RKO (cell line): Measurements from ENCODE around the gene ATP5F1E.
"Not testable (repeated sequence)": the region's sequence is repeated elsewhere in the genome, so short reads cannot be mapped to it uniquely, and the experiment has no call there.

Experiments
- DNase-seq: peaks from one replicate; pipeline ENCODE4 v3.0.0-alpha.2; 2016; ENCODE audit warnings: low spot score

The ATP5F1E gene

DNA sequence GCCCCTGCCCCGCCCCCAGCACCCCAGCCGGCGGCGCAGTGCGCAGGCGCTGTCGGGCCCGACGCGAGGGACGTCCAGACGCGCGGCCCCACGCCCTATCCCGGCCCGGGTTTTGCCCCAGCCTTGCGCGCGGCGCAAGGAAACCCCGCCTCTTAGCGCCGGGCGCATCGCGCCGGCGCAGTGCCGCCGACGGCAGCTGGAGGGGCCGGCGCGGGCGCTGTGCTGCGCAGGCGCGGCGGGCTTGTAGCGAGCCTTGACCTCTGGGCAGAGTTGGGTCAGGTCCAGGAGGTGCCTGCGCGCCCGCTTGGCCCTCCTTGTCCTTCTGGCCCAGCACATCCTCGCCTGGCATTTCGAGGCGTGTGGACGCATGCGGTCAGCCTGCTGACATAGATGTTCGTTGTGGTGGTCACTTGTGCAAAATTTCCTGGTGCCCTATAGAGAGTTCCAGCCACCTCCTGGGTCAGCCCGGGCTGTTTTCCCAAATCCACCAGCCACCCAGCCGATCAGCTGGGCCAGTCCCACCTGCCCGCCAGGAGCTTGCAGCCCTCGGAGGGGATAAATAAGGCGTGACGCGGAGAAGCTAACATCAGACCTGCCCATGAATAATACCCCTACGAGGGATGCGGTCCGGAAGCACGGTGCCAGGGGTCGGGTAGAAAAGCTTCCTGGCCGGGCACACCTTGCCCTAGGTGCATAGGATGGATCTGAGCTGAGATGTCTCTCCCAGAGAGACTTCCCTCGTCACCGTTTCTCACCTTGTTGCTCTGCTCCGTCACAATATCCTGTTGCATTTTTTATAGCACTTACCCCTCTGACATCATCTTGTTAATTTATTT lies 10.9 kb upstream of the ATP5F1E start:
- peak; percentile 96 for DNase-seq

DNA sequence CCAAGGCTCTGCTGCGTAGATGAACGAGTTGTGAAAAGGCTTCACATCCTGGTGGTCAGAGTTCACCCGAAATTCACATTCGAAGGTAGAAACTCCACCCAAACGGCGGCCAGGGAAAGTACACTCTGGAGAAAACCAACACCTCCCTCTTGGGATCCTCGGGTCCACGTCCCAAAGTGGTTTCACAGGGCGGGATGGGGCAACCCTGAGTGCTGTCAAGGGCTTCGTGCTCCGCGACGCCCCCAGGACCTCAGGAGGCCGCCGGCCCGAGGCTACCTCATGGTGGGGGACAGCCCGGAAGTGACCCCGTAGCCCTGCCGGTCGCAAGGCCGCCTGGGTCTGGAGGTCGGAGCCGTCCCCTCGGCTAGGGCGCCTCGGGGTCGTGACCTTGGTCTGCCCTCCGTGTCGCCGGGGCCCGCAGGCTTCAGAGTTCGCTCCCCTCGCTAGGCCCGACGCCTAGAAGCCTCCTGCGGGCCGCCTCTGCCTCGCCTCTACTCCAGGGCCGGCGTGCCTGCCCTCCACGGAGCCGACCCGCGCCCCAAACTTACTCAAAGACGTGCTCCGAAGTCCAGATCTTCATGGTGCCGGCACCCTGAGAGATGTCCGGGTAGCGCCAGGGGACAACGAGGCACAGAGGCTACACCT lies 10.1 kb upstream of the ATP5F1E start, which contains the start of gene PRELID3B:
Gene PRELID3B (minus strand): TSS at position 636 of the 645 bp plus-strand sequence. CDS start 56 bp downstream, at position 580.
- DNase-seq, result peak; percentile 65

DNA sequence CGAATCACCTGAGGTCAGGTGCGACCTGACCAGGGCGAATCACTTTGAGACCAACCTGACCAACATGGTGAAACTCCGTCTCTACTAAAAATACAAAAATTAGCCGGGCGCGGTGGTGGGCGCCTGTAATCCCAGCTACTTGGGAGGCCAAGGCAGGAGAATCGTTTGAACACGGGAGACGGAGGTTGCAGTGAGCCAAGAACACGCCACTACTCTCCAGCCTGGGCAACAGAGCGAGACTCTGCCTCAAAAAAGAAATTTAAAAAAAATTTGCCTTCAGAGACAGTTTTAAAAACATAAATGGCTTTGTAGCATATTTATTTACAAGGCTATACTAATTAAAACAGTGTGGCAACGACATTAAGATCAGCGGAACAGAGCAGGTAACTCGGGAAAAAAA lies 9.4 kb upstream of the ATP5F1E start:
- DNase-seq, result not testable (repeated sequence)

DNA sequence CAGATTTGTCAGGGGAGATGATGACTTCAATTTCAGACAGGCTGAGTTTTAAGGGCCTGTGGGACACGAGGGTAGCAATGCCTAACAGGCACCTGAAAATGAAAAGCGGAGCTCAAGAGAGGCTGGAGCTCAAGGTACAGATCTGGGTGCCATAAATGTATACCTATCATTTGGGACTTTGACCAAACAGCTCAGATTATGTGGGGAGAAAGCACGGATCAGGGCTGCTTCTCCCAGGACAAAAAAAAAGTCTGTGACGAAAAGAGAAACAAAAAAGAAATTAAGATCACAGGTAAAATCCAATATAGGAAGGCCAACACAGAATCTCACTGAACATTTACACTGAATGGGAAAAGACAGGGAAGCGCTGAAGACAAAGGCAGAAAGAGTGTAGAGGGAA lies 8.5 kb upstream of the ATP5F1E start:
- no peak for DNase-seq

DNA sequence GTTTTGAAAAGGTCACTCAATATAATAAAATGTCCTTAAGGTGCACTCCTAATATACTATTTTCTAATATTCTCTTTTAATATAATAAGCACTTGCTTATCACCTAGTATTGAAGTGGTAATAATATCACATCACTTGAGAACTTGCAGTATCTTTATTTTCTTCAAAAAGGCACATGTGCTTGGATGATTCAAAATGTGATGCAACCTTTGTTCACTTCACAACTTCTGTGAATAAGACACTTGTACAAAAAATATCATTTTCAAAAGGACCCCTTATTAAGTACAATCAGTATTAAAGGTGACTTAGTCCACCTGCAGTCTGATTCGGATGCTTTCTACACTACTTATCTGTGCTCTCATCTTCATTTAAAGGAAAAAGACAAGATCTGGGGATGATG lies 7.1 kb upstream of the ATP5F1E start:
- peak; percentile 56 for DNase-seq

DNA sequence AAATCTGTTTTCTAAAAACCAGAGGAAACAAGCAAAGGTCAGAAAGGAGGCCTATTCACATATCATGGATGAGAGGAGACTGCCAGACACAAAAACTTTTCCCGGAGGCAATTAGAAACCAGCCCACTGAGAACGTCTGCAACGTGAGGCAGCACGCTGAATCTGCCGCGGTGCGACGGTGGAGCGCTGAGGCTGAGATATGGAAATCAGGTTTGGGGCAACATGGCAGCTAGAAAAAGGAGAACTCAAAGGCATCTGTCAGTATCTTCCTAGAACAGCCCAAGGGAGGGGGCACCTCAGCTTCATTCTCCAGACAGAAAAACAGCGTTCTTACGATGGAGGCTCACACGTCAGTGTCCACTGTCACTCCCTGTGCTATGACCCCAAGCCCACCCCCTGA lies 5.3 kb upstream of the ATP5F1E start:
- DNase-seq, result no peak

DNA sequence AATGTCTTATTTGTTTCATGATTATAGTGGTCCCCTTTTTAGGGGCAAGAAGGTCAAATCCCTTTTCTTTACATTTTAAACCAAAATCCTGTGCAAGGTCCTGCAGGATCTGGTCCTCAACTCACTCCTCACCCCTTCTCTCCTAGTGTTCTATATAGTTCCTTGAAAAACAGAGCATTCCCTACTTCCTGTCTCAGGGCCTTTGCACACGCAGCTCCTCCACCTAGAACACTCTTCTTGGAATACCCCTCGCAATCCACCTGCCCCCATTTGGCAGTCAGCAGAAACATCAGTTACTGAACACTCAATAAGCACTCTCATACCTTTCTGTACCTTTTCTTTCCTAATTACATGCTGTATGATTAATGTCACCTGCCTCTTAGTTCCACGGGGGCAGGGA lies 3.2 kb upstream of the ATP5F1E start:
- DNase-seq, result no peak

DNA sequence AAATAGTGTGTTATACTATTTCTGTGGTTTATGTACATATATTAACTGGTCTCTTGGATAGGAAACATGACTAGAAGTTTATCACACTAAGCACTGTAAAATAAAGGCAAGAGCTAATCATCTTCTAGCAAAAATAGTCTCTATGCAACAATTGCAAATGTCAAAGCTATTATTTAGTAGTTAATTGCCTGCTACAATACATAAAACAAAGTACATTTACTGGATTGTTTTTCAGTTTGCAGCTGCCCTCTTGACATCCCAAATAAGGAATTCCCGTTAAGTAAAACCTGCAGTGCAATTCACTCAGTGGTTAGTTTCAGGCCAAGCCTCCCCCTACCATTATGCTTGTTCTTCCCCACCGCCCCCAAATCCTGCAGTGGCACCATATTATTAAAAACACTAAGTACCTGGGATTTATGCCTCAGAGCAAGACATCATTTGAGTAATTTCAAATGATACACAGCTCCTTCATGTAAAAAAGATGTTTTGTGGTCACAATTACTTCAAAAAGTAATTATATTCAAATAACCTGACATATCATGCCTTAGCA lies 1.6 kb upstream of the ATP5F1E start:
- no peak for DNase-seq

DNA sequence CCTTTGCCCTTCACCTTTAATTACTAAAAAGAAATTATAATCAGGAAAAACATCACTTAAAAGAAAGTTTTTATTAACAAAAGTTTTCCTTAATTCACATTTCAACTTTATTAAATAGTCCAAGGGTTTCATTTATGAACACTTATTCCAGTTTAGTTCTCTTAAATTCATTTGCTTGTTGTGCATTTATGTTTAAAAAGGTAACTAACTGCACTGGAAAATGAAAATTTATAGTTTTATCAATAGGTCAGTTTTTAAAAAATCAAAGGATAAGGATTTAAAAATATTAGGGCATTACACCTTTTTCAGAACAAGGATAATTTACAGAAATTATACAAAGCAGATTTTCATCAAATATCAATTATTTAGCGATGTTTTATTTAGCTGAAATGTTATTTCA lies 958 bp upstream of the ATP5F1E start:
- no peak for DNase-seq

DNA sequence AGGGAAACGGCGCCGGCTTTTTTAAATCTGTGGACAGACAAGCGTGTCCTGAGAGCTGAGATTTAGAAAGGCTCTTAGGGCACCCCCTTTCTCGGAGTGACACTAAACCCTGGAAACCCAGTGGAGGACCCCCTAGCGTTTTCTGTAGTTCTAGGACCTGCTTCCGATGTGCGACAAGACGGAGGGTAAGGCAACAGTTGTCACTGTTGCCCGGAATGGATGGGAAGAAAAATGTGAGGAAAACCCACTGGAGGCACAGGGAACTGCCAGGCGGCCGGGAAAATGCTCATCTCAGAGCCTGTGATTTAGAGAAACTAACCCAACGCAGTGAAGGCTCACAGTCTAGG lies 551 bp upstream of the ATP5F1E start:
- DNase-seq, result peak; percentile 86

DNA sequence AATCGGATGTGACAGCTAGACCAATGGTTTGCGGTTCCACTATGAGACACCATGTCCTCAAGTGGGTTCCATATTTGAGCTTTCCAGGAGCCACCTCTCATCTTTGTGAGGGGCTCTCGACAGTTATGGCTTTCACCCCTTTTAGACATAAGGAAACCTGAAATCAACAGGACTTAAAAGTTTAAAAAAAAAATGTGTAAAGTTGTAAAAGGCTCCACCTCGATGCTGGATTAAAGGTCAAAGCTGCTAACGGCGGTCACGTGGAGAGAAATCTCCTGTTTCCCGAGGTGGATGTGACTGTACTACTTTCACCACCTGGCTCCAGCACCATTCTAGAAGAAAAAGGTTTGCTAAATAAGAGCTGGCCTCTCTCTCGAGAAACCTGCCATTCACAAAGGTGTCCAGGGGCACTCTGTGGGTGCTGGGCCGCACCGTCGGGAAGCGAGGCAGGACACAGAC lies 542 bp downstream of the ATP5F1E start:
- DNase-seq, result peak; percentile 33

DNA sequence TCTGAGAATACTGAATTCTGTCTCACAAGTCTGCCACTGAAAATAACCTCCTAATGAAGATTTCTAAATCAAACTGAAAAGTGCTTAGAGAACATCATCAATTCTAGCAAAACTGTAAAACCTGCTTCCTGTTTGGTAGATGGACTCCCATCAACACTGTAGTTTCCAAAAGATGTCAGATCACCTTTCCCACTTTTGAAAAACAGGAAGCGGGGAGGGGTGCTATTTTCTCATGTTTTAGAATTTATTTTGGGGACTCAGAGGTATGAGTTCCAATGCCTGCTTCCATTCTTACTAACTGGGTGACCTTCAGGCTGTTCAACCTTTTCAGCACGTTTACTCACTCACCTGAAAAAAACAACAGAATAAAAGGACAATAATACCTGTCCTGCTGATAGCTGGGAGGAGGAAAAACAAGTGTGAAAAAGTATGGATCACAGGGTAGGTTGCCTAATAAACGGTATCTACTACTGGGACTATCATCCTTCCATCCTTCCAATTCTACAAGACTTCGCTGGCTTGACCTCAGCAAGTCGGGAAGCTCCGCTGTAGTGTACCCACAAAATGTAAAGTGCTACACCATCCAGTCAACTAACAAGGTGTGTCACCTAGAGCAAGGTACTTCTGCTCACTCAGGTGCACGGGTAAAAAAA lies 1.1 kb downstream of the ATP5F1E start:
- peak; percentile 24 for DNase-seq

DNA sequence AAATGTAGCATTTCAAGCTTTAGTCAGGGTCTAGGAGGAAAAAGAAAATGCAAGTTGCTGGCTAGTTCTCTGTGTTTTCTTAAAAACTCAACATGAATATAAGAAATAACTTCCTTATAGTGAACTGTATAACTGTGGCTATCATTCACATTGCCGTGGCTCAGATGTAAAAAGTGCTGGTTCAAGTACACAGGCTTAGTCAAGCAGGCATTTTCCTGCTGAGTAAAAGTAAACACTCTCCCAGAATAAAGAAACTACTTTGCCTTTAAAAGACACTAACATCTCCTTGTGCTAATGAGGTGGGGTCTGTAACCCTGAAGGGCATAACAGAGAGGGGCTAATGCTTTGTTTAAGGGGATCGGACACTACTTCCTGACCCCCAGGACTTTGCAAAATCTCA lies 3.3 kb downstream of the ATP5F1E start:
- peak; percentile 24 for DNase-seq

DNA sequence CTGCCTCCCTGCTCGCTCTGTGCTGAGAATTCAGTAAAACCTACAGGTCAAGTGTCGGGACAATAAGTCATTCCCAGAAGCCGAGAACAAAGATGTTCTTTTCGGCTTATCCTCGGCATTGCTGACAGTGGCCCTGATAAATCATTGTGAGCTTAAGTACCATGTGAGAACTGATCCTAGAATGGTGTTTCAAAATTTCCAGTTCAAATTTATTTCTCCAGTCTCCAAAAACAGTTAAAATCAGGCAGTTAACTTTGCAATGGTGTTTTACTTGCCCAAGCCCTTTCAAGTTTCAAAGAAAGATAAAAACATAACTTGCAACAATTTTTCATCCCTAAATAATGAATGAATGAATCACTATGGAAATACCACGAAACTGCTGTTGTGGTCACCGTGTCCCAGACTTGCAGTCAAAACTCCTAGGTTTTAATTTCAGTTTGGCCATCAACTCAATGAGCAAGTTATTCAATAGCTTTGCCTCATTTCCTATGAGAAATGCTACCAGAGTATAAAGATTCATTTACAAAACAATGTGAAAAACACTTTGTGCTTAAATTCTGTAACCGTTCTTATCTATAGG lies 4.3 kb downstream of the ATP5F1E start:
- DNase-seq, result peak; percentile 23

DNA sequence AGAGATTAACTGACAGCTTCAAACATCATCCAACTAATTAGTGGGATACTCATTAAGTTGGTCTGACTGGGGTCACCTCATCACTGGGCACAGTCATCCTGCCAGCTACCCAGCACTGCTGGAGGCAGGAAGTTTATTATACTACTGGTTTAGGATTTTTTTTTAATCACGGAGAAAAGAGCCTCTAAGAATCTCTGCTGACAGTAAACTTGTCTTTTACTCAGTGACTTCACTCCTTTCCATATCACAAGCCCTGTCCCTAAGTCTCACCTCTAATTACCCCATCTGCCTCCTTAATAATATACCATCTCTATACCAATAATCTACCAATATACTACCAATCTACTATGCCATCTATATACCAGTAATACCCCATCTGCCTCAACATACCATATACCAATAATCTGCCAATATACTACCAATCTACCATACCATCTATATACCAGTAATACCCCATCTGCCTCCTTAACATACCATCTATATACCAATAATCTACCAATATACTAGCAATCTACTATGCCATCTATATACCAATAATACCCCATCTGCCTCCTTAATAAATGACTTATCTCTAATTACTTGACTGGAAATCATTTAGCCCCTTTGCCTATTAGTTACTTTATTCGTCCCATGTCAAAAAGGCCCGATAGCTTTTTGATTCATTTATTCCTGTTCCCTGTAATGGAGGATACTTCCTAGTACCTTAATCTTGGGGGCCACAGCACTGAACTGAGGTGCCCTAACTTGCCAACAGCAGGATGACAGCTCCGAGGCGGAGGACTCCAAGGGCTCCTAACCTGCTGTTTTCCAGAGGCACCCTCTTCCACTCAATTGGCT lies 5.0 kb downstream of the ATP5F1E start:
- DNase-seq, result no peak

DNA sequence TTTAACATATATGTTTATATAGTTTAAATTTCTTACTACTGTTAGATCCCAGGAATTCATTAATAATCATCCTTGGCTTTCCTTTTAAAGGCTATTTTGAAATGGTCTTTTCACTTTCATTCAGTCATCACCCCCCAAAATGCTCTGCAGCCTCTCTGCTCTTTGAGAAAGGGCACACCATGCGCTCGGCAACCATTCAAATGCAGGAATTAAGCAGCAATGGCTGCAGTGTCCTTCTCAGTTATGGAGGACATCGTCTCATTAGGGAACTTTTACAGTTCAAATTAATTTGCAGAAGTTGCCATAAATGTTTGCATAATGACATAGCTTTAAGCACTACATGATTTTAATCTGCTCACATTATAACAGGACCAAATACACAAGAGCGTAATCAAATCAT lies 6.6 kb downstream of the ATP5F1E start:
- no peak for DNase-seq

DNA sequence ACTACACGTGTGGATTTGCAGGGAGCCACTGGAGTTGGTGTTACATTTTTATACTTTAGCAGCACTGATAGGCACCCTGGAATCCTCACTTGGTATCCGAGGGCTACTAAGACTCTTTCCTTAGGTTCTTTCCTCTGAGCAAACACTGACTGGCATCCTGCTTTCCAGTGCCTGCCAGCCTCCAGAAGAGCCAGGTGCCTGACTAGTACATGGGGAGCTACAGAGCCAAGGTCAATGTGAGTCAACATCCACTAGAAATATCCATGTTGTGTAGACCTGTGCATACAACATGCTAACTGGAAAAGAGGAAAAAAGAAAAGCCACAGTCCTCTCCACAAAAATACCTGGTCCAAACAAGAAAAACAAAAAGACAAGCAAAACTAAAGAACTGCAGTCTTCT lies 7.0 kb downstream of the ATP5F1E start:
- no peak for DNase-seq

DNA sequence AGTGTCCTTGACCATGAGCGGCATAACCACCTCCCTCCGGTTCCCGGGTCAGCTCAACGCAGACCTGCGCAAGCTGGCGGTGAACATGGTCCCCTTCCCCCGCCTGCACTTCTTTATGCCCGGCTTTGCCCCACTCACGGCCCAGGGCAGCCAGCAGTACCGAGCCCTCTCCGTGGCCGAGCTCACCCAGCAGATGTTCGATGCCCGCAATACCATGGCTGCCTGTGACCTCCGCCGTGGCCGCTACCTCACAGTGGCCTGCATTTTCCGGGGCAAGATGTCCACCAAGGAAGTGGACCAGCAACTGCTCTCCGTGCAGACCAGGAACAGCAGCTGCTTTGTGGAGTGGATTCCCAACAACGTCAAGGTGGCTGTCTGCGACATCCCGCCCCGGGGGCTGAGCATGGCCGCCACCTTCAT lies 8.0 kb downstream of the ATP5F1E start:
- no peak for DNase-seq

DNA sequence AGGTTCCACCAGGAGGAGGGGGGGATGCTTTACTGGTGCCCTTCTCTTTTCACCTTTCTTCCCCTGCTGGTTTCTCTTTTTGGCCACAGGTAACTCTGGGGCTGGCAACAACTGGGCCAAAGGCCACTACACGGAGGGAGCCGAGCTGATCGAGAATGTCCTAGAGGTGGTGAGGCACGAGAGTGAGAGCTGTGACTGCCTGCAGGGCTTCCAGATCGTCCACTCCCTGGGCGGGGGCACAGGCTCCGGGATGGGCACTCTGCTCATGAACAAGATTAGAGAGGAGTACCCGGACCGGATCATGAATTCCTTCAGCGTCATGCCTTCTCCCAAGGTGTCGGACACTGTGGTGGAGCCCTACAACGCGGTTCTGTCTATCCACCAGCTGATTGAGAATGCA lies 8.5 kb downstream of the ATP5F1E start:
- DNase-seq, result no peak

DNA sequence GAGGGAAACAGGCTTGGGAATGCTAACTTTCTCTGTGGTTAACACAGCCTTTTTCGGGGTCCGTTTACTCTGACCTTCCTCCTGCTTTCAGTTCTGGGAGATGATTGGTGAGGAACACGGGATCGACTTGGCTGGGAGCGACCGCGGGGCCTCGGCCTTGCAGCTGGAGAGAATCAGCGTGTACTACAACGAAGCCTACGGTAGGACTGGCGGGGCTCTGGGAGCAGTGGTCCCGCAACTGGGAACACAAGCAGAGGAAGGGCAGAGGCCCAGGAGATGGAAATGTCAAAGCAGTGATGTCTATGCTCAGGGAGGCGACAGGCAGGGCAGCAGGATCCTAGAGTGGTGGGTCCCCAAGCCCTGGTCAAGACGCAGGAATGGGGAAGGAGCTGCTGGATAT lies 9.4 kb downstream of the ATP5F1E start:
- no peak for DNase-seq

DNA sequence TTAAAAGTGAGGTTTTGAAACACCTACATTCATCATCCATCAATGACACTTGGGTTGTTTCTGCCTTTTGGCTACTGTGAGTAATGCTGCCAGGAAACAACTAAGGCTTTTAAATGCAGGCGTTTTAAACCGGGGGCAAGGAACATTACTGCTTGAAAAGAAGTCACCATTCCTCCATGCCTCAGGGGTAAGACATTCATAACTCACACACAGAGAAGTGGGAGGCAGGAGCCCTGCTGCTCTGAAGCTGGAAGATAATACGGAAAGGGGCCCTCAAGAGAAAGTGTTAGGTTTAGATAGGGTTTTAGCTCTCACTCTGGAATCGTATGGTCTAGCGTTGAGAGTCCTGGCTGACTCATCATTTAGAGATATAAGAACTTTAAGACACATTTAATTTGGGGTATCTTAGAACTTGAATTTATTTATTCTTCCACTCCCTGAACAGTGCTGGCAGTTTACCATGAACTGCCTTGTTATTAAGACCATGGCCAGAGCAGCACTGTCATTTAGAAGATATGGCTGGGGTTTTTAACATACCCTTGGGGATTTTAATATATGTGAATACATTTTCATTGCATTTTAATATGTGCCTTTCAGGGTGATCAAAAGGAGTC lies 11.1 kb downstream of the ATP5F1E start:
- peak; percentile 31 for DNase-seq
